DOHH2 (cell line): Measurements from ENCODE around the gene RPS6KA4.

Source experiments
- CTCF ChIP-seq: fragments of 200-600 bp; sonication (generic); IDR thresholded peaks from one replicate; pipeline ENCODE4 v1.5.1; 2014; ENCODE audit warnings: antibody characterized with exemption, mild to moderate bottlenecking, low read depth, low read length; ENCODE audit not compliant: poor library complexity, severe bottlenecking
- EZH2phosphoT487 ChIP-seq: fragments of 200-600 bp; sonication (generic); IDR thresholded peaks from 2 replicates; pipeline ENCODE4 v1.6.1; 2017; ENCODE audit warnings: borderline replicate concordance, mild to moderate bottlenecking, antibody characterized with exemption, low read length, moderate library complexity, mixed read lengths

DNA sequence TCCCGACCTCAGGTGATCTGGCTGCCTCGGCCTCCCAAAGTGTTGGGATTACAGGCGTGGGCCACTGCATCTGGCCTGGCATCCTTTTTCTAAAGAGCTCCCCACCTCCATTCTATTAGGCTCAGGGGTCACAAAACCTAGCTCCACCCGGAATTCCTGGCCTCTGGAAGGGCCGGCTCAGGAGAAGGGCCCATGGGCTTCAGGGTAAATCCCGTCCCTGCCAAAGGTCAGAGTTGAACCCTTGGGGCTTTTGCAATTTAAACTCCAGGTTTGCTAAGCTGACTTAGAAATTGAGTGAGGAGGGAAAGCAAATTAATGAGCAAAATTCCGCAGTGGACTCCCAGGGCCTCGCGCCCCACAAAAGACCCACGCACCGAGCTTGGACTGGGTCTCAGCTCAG lies 48.3 kb downstream of the RPS6KA4 start:
- TF ChIP-seq CTCF (no peak), EZH2phosphoT487 (no peak)
